Measurements from ENCODE around the gene MCM9. TPM values are rescaled to one million over a fixed set of nuclear protein-coding genes. Genes with fewer than 3 reads are reported as not detected.

Gene MCM9
- total RNA-seq, 1 experiment from 2014 or later, result 18.6 TPM

DNA sequence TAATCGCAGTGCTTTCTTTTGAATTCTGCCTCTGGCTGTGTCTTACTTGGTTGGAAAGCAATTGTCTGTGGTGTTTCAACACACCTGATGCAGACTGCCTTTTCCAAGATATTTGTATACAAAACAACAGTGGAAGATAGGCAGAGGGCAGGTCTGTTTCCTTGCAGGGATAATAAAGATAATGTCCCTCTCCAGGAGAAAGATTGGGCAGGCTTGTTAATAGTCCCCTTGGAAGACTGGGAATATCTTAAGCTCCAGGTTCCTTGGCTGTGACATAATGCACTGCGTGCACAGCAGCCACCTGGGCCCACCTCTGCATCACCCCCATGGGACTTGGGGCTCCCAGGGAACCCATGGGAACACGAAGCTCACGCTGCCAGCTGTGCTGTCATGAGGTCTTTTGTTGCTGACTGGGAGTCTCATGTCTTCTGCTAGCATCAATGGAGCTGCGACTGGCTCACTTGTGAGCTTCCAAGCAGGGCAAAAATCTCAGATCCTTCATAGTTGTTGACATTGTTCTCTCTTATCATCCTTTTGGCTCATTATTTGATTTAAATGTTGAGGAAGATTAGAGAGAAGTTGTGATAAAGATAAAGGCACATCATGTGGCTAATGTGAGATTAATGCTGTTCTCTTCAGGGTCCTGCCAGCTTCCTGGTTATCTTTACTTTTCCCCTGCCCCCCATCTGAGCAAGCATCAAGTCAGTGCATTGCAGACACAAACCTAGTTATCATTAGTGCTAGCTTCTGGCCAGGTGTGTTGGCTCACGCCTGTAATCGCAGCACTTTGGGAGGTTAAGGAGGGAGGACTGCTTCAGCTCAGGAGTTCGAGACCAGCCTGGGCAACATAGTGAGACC is 148.1 kb downstream of the MCM9 start:
- Mint-ChIP-seq H3K4me1 (peaks cover 7 to 10% of the 10 kb centered on the region in 2 experiments; a peak in 3 of 4 replicates), H3K9me3 (no peaks in the 10 kb centered on the region), H3K27me3 (ENCODE audit: low read depth) (no peaks in the 10 kb centered on the region), H3K4me3 (no peak overlapping the region), H3K27ac (no peak overlapping the region), H3K36me3 (ENCODE audit: insufficient read depth in 1 of 3, low read depth in 3 of 3) (0 out of 7 replicates have a peak, but pooled peaks cover 0 to under 1% (median 0%) of the 10 kb centered on the region in 3 experiments)
- no peaks in the 10 kb centered on the region for H3K9me3 ChIP-seq (ENCODE audit: control insufficient read depth, low read depth, low read length)
- H3K18ac ChIP-seq (ENCODE audit: insufficient read length, low read depth, low read length), result no peak overlapping the region
- H3K27ac ChIP-seq (ENCODE audit: insufficient read length, low read depth, low read length), result no peak overlapping the region
- no peak overlapping the region for H2BK120ac ChIP-seq (ENCODE audit: low read depth, low read length, poor library complexity, severe bottlenecking)
- H2AK5ac ChIP-seq (ENCODE audit: insufficient read length, low read length), result no peak overlapping the region
- H2AFZ ChIP-seq (ENCODE audit: low read length), result no peak overlapping the region
- H4K20me1 ChIP-seq (ENCODE audit: control insufficient read depth, insufficient read depth, insufficient read length), result no peaks in the 10 kb centered on the region
- no peaks in the 10 kb centered on the region for H3K79me1 ChIP-seq (ENCODE audit: insufficient read depth, low read depth, low read length, poor library complexity, severe bottlenecking)
- TF ChIP-seq, protein P1, sequence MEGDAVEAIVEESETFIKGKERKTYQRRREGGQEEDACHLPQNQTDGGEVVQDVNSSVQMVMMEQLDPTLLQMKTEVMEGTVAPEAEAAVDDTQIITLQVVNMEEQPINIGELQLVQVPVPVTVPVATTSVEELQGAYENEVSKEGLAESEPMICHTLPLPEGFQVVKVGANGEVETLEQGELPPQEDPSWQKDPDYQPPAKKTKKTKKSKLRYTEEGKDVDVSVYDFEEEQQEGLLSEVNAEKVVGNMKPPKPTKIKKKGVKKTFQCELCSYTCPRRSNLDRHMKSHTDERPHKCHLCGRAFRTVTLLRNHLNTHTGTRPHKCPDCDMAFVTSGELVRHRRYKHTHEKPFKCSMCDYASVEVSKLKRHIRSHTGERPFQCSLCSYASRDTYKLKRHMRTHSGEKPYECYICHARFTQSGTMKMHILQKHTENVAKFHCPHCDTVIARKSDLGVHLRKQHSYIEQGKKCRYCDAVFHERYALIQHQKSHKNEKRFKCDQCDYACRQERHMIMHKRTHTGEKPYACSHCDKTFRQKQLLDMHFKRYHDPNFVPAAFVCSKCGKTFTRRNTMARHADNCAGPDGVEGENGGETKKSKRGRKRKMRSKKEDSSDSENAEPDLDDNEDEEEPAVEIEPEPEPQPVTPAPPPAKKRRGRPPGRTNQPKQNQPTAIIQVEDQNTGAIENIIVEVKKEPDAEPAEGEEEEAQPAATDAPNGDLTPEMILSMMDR (conservative IDR thresholded peaks at IDR 0.05), result no peak
- DNase-seq, result no peak
- H4K8ac ChIP-seq (replicated peaks; ENCODE audit: insufficient read length, low read depth, low read length), result no peak overlapping the region
- no peak overlapping the region for H3K14ac ChIP-seq (ENCODE audit: insufficient read depth, low read length)
- no peak overlapping the region for H2BK15ac ChIP-seq (ENCODE audit: low read depth, low read length)
- no peaks in the 10 kb centered on the region; the same call in 1 of the 2 replicates for H3K4me1 ChIP-seq (ENCODE audit: insufficient read depth, low read length)
- H4K91ac ChIP-seq (ENCODE audit: insufficient read length, low read depth, low read length), result no peak overlapping the region
- no peak overlapping the region for H3T11ph ChIP-seq (ENCODE audit: low read length)
- no peak overlapping the region for H3K9ac ChIP-seq (ENCODE audit: extremely low read depth, insufficient read length, low read length)
- H3K4me2 ChIP-seq (ENCODE audit: insufficient read depth, insufficient read length, low read length), result no peak overlapping the region
- whole genome bisulfite sequencing (ENCODE audit: extremely low coverage, insufficient read length, low lambda C conversion rate), result no CpG with 5 or more reads among the region's 8 CpGs
- no peaks in the 10 kb centered on the region for H3K79me2 ChIP-seq (ENCODE audit: insufficient read depth, low read length)
- no peak overlapping the region for H3K4ac ChIP-seq (ENCODE audit: low read depth, low read length)
- H3K23ac ChIP-seq (ENCODE audit: insufficient read length, low read depth, low read length), result no peak overlapping the region
- no peak overlapping the region for H2BK20ac ChIP-seq (ENCODE audit: low read depth, low read length, poor library complexity, severe bottlenecking)
- no peak overlapping the region for H2BK5ac ChIP-seq (ENCODE audit: insufficient read length, low read length)
- no peak overlapping the region for H3K56ac ChIP-seq (ENCODE audit: insufficient read length, low read depth, low read length)
- no peaks in the 10 kb centered on the region for H3K23me2 ChIP-seq (ENCODE audit: insufficient read length, low read depth, low read length, poor library complexity, severe bottlenecking)
- H4K5ac ChIP-seq (ENCODE audit: insufficient read length, low read depth, low read length), result no peak overlapping the region
- H3K27me3 ChIP-seq (ENCODE audit: insufficient read depth, low read length), result no peaks in the 10 kb centered on the region
- no peak overlapping the region for H2BK12ac ChIP-seq (ENCODE audit: insufficient read length, low read depth, low read length)

All from H9 (cell line).